HG03135 (cell line): ENCODE data around the gene KAT2A.

ENCODE experiments used
- ATAC-seq: cut with Tn5 transposase; IDR thresholded peaks from one replicate; pipeline ENCODE4 v1.9.1; 2021; ENCODE audit warnings: mild to moderate bottlenecking, moderate library complexity; ENCODE audit not compliant: unreplicated experiment

KAT2A gene

DNA sequence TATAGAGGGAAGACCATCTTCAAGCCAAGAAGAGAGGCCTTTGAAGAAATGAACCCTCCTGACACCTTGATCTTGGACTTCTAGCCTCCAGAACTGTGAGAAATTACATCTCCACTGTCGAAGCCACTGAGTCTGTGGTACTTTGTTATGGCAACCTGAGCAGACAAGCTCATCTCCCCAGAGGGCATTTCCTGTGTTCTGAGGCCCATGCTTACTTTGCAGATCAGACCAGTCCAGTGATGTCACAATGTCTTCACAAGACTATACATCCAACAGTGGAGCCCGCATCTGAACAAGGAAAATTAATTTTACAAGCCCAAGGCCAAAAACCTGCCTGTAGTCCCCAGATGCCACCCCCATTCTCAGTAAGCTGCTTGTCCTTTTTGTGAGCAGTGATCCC lies 56.0 kb downstream of the KAT2A start:
- no peak for ATAC-seq
